Parathyroid adenoma (tissue), 2 donors: ENCODE data around the gene ATXN7.

Experiments
- H2AFZ ChIP-seq: fragments of 300-600 bp; sonication (generic); one replicate; pipeline ENCODE4 v1.7.0; 2017; ENCODE audit warnings: antibody characterized with exemption, mild to moderate bottlenecking
- H3K27ac ChIP-seq: fragments of 300-600 bp; sonication (generic); one replicate; pipeline ENCODE4 v1.7.0; 2017
- H3K27me3 ChIP-seq: fragments of 300-600 bp; sonication (generic); one replicate; pipeline ENCODE4 v1.7.0; 2017; ENCODE audit warnings: low read length; ENCODE audit not compliant: control insufficient read depth, insufficient read depth
- H3K36me3 ChIP-seq: fragments of 300-600 bp; sonication (generic); one replicate; pipeline ENCODE4 v1.7.0; 2017; ENCODE audit warnings: low read length; ENCODE audit not compliant: control insufficient read depth, insufficient read depth
- H3K4me1 ChIP-seq: fragments of 300-600 bp; sonication (generic); one replicate; pipeline ENCODE4 v1.7.0; 2017; ENCODE audit warnings: control low read depth
- H3K4me2 ChIP-seq: fragments of 300-600 bp; sonication (generic); one replicate; pipeline ENCODE4 v1.7.0; 2017; ENCODE audit warnings: low read length
- H3K4me3 ChIP-seq: fragments of 300-600 bp; sonication (generic); one replicate; pipeline ENCODE4 v1.7.0; 2017; ENCODE audit warnings: low read depth, low read length
- H3K79me2 ChIP-seq: fragments of 300-600 bp; sonication (generic); one replicate; pipeline ENCODE4 v1.7.0; 2017; ENCODE audit warnings: control low read depth
- H3K9ac ChIP-seq: fragments of 300-600 bp; sonication (generic); one replicate; pipeline ENCODE4 v1.7.0; 2017; ENCODE audit warnings: mild to moderate bottlenecking
- H3K9me3 ChIP-seq: fragments of 300-600 bp; sonication (generic); one replicate; pipeline ENCODE4 v1.7.0; 2017; ENCODE audit warnings: low read length; ENCODE audit not compliant: control insufficient read depth
- CTCF ChIP-seq: fragments of 300-600 bp; sonication (generic); IDR thresholded peaks from one replicate; pipeline ENCODE4 v1.7.0; 2017; ENCODE audit warnings: antibody characterized with exemption, mild to moderate bottlenecking
- donor health status: primary hyperparathyroidism.

The ATXN7 gene

GRCh38 chr3:63988943-63989342 lies 125.3 kb downstream of the ATXN7 start:
- H3K27ac ChIP-seq: no peak overlapping the region
- no peak overlapping the region for H3K4me2 ChIP-seq
- no peak for TF ChIP-seq CTCF
- H3K27me3 ChIP-seq: no peaks in the 10 kb centered on the region
- no peaks in the 10 kb centered on the region for H3K36me3 ChIP-seq
- H3K4me3 ChIP-seq: no peak overlapping the region
- no peak overlapping the region for H3K9ac ChIP-seq
- H3K79me2 ChIP-seq: no peaks in the 10 kb centered on the region
- peaks cover 8% of the 10 kb centered on the region for H3K4me1 ChIP-seq
- no peak overlapping the region for H2AFZ ChIP-seq
- no peaks in the 10 kb centered on the region for H3K9me3 ChIP-seq

- H3K79me2 ChIP-seq: no peaks in the 10 kb centered on the region
- no peak overlapping the region for H3K9ac ChIP-seq
- no peak for TF ChIP-seq CTCF
- H3K9me3 ChIP-seq: no peaks in the 10 kb centered on the region
- no peaks in the 10 kb centered on the region for H3K27me3 ChIP-seq
- H3K4me1 ChIP-seq: peaks cover 8% of the 10 kb centered on the region
- H3K4me2 ChIP-seq: no peak overlapping the region
- H3K36me3 ChIP-seq: no peaks in the 10 kb centered on the region
- H3K27ac ChIP-seq: no peak overlapping the region
- H2AFZ ChIP-seq: no peak overlapping the region
- no peak overlapping the region for H3K4me3 ChIP-seq
Observed at GRCh38 chr3:63990204-63990603, 126.5 kb downstream of the ATXN7 start.

- H2AFZ ChIP-seq: no peak overlapping the region
- no peak overlapping the region for H3K4me2 ChIP-seq
- peaks cover 7% of the 10 kb centered on the region for H3K4me1 ChIP-seq
- H3K4me3 ChIP-seq: no peak overlapping the region
- H3K9ac ChIP-seq: no peak overlapping the region
- no peaks in the 10 kb centered on the region for H3K9me3 ChIP-seq
- TF ChIP-seq CTCF: no peak
- H3K79me2 ChIP-seq: no peaks in the 10 kb centered on the region
- H3K27ac ChIP-seq: no peak overlapping the region
- H3K27me3 ChIP-seq: no peaks in the 10 kb centered on the region
- no peaks in the 10 kb centered on the region for H3K36me3 ChIP-seq
Observed at GRCh38 chr3:63990733-63991132, 127.1 kb downstream of the ATXN7 start.

GRCh38 chr3:63991666-63992065 lies 128.0 kb downstream of the ATXN7 start:
- H3K9ac ChIP-seq: no peak overlapping the region
- no peak overlapping the region for H2AFZ ChIP-seq
- no peaks in the 10 kb centered on the region for H3K27me3 ChIP-seq
- H3K9me3 ChIP-seq: no peaks in the 10 kb centered on the region
- H3K4me1 ChIP-seq: no peaks in the 10 kb centered on the region
- TF ChIP-seq CTCF: no peak
- H3K36me3 ChIP-seq: no peaks in the 10 kb centered on the region
- peaks cover 4% of the 10 kb centered on the region for H3K79me2 ChIP-seq
- no peak overlapping the region for H3K4me2 ChIP-seq
- no peak overlapping the region for H3K27ac ChIP-seq
- no peak overlapping the region for H3K4me3 ChIP-seq

GRCh38 chr3:63992516-63993209 lies 129.0 kb downstream of the ATXN7 start:
- Histone ChIP-seq H3K4me2 (no peak overlapping the region), H2AFZ (no peak overlapping the region), H3K79me2 (peaks cover 4% of the 10 kb centered on the region), H3K4me1 (no peaks in the 10 kb centered on the region), H3K27ac (no peak overlapping the region), H3K9me3 (no peaks in the 10 kb centered on the region), H3K36me3 (no peaks in the 10 kb centered on the region), H3K27me3 (no peaks in the 10 kb centered on the region), H3K9ac (no peak overlapping the region), H3K4me3 (no peak overlapping the region)
- TF ChIP-seq CTCF: no peak
